Measurements from ENCODE around the gene AKT1.

The AKT1 gene

DNA sequence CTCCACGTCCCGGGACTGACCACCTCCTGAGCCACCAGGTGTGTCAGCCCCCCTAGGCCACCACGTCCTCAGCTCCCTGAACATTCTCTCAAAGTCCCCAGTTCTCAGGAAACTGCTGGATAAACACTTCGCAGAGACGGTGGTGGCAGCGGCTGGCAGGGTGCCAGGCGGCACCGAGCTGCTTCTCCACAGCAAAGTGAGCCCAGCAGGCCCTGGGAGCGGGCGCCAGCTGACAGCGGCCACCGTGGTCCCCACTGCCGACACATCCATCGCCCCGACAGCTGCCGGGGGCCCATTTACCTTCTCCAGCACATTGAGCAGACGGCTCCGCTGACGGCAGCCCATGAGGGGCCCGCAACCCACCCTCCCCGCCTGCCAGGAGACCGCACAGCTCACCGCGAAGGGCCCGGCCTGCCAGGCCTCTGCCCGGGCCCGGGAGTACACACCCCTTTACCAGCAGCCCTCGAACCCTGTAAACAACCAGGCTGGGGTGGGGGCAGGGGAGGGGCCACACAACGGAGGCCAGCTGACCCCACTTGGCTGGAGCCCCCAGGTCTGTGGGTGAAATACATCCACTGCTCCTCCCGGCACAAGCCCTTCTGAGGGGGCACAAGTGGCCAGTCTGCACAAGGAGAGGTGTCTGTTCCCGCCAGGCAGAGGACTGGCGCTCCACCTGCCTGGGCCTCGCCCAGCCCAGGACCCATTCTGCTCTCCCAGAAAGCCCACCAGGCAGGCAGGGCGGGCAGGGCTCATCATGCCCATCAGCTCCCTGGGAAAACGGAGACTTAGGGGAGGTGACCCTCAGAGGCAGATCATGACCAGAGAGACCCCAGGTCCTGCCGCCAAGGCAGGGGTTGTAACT is 10.5 kb downstream of the AKT1 start:
- no peaks in the 10 kb centered on the region for H3K9me3 ChIP-seq (ENCODE audit: insufficient read depth, low read length)
- peaks cover 4% of the 10 kb centered on the region for H3K36me3 ChIP-seq (replicated peaks; ENCODE audit: low read depth, low read length)
- no peak for TF ChIP-seq EZH2phosphoT487 (IDR thresholded peaks at IDR 0.05; ENCODE audit: low read depth)
- TF ChIP-seq, protein P1, sequence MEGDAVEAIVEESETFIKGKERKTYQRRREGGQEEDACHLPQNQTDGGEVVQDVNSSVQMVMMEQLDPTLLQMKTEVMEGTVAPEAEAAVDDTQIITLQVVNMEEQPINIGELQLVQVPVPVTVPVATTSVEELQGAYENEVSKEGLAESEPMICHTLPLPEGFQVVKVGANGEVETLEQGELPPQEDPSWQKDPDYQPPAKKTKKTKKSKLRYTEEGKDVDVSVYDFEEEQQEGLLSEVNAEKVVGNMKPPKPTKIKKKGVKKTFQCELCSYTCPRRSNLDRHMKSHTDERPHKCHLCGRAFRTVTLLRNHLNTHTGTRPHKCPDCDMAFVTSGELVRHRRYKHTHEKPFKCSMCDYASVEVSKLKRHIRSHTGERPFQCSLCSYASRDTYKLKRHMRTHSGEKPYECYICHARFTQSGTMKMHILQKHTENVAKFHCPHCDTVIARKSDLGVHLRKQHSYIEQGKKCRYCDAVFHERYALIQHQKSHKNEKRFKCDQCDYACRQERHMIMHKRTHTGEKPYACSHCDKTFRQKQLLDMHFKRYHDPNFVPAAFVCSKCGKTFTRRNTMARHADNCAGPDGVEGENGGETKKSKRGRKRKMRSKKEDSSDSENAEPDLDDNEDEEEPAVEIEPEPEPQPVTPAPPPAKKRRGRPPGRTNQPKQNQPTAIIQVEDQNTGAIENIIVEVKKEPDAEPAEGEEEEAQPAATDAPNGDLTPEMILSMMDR (IDR thresholded peaks at IDR 0.05; ENCODE audit: low read depth, low read length), result no peak
- peaks cover 38% of the 10 kb centered on the region; the same call in 1 of the 2 replicates for H4K20me1 ChIP-seq (ENCODE audit: insufficient read depth, low read length)
- H3K27me3 ChIP-seq (ENCODE audit: low read depth, low read length), result no peaks in the 10 kb centered on the region
- H3K79me2 ChIP-seq (ENCODE audit: low read length), result peaks cover 33% of the 10 kb centered on the region; the same call in 1 of the 2 replicates
- no peak overlapping the region for H2AFZ ChIP-seq (ENCODE audit: low read depth, low read length)
- no peak overlapping the region for H3K9ac ChIP-seq (ENCODE audit: low read length)
- no peak overlapping the region for H3K4me3 ChIP-seq (ENCODE audit: low read length)
- no peaks in the 10 kb centered on the region for H3K4me1 ChIP-seq (ENCODE audit: low read length)
- H3K27ac ChIP-seq (ENCODE audit: low read length), result no peak overlapping the region
- no peak overlapping the region for H3K4me2 ChIP-seq (ENCODE audit: low read length)

DNA sequence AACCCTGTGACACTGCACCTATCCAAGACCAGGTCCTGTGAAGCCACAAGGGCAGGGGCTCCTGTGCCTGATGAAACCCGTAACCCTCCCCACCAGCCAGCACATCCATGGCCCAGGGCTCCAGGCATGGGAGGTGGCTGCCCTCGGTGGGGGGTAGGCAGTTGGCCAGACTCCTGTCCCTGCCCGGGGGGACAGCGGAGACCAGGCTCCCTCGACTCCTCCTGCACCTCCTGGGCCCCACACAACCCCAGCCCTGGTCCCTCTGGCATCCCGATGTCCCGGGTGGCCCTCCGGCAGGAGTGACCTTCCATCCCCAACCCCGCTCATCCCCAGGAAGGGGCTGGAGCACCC is 11.4 kb downstream of the AKT1 start:
- no peaks in the 10 kb centered on the region for H3K27me3 ChIP-seq (ENCODE audit: low read depth, low read length)
- H3K4me1 ChIP-seq (ENCODE audit: low read length), result no peaks in the 10 kb centered on the region
- H3K4me2 ChIP-seq (ENCODE audit: low read length), result no peak overlapping the region
- peaks cover 25% of the 10 kb centered on the region; the same call in 1 of the 2 replicates for H3K79me2 ChIP-seq (ENCODE audit: low read length)
- TF ChIP-seq, protein P1 (IDR thresholded peaks at IDR 0.05; ENCODE audit: low read depth, low read length), result no peak
- TF ChIP-seq EZH2phosphoT487 (IDR thresholded peaks at IDR 0.05; ENCODE audit: low read depth), result no peak
- no peak overlapping the region for H3K4me3 ChIP-seq (ENCODE audit: low read length)
- H3K9ac ChIP-seq (ENCODE audit: low read length), result no peak overlapping the region
- H3K9me3 ChIP-seq (ENCODE audit: insufficient read depth, low read length), result no peaks in the 10 kb centered on the region
- H3K36me3 ChIP-seq (replicated peaks; ENCODE audit: low read depth, low read length), result peaks cover 4% of the 10 kb centered on the region
- H2AFZ ChIP-seq (ENCODE audit: low read depth, low read length), result no peak overlapping the region
- H4K20me1 ChIP-seq (ENCODE audit: insufficient read depth, low read length), result peaks cover 29% of the 10 kb centered on the region; the same call in 1 of the 2 replicates
- no peak overlapping the region for H3K27ac ChIP-seq (ENCODE audit: low read length)

DNA sequence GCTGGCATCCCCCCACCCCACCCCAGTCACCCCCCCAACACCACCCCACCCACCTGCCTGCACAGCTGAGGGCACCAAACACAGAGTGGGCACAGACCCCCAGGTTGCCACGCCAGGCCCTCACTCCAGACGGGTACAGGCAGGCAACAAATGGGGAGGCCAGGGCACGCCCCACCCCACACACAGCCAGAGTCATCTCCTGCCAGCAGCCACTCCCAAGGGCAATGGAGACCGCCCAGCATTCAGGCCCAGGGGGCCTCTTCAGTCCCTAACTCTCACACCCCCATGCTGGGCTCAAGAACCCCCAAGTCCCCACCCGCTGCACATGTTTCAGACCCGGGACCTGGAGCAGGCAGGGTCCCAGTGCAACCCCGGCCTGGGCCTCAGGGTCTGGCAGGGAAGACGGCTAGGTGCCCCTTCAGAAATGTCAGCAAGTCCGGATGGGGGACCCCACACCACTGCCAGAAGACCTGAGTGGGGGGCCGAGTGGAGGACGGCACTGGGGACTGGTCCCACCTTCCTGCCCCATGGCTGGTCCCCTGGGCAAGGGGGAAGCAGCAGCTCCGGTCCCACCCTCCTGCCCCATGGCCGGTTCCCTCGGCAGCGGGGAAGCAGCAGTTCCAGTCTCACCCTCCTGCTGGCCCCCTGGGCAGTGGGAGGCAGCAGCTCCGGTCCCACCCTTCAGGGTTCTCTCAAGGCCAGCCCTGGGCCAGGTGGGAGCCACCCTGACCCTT is 11.9 kb downstream of the AKT1 start:
- no peak overlapping the region for H3K4me3 ChIP-seq (ENCODE audit: low read length)
- H2AFZ ChIP-seq (ENCODE audit: low read depth, low read length), result no peak overlapping the region
- peaks cover 4% of the 10 kb centered on the region for H3K36me3 ChIP-seq (replicated peaks; ENCODE audit: low read depth, low read length)
- H4K20me1 ChIP-seq (ENCODE audit: insufficient read depth, low read length), result peaks cover 26% of the 10 kb centered on the region; the same call in 1 of the 2 replicates
- H3K9me3 ChIP-seq (ENCODE audit: insufficient read depth, low read length), result no peaks in the 10 kb centered on the region
- no peaks in the 10 kb centered on the region for H3K27me3 ChIP-seq (ENCODE audit: low read depth, low read length)
- H3K9ac ChIP-seq (ENCODE audit: low read length), result no peak overlapping the region
- no peaks in the 10 kb centered on the region for H3K4me1 ChIP-seq (ENCODE audit: low read length)
- H3K4me2 ChIP-seq (ENCODE audit: low read length), result no peak overlapping the region
- TF ChIP-seq, protein P1 (IDR thresholded peaks at IDR 0.05; ENCODE audit: low read depth, low read length), result no peak
- TF ChIP-seq EZH2phosphoT487 (IDR thresholded peaks at IDR 0.05; ENCODE audit: low read depth), result no peak
- H3K79me2 ChIP-seq (ENCODE audit: low read length), result peaks cover 19% of the 10 kb centered on the region; the same call in 1 of the 2 replicates
- H3K27ac ChIP-seq (ENCODE audit: low read length), result no peak overlapping the region

DNA sequence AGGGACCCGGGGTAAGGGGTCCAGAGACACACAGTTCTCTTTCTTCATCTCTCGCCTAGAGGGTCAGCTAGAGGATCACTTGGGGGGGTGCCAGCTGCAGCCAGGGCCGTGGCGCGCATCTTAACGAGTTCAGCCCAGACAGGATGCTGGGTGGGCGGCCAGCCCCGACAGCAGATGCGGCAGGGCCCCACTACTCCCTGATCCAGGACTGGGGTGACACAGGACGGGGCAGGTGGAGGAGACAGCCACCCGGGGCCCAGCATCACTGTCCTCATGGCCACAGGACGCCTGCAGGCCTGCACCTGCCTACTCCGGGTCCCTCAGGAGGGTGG is 12.8 kb downstream of the AKT1 start:
- Histone ChIP-seq H3K4me1 (ENCODE audit: low read length) (no peaks in the 10 kb centered on the region), H3K36me3 (replicated peaks; ENCODE audit: low read depth, low read length) (no peaks in the 10 kb centered on the region), H2AFZ (ENCODE audit: low read depth, low read length) (no peak overlapping the region), H3K4me3 (ENCODE audit: low read length) (no peak overlapping the region), H3K9me3 (ENCODE audit: insufficient read depth, low read length) (no peaks in the 10 kb centered on the region), H4K20me1 (ENCODE audit: insufficient read depth, low read length) (peaks cover 19% of the 10 kb centered on the region; the same call in 1 of the 2 replicates), H3K9ac (ENCODE audit: low read length) (no peak overlapping the region), H3K4me2 (ENCODE audit: low read length) (no peak overlapping the region), H3K27me3 (ENCODE audit: low read depth, low read length) (no peaks in the 10 kb centered on the region), H3K79me2 (ENCODE audit: low read length) (peaks cover 11% of the 10 kb centered on the region; the same call in 1 of the 2 replicates), H3K27ac (ENCODE audit: low read length) (no peak overlapping the region)
- TF ChIP-seq, protein P1 (IDR thresholded peaks at IDR 0.05; ENCODE audit: low read depth, low read length), result no peak
- no peak for TF ChIP-seq EZH2phosphoT487 (IDR thresholded peaks at IDR 0.05; ENCODE audit: low read depth)

All from OCI-LY3 (cell line).